ENCODE data around the gene PRKCA.

DNA sequence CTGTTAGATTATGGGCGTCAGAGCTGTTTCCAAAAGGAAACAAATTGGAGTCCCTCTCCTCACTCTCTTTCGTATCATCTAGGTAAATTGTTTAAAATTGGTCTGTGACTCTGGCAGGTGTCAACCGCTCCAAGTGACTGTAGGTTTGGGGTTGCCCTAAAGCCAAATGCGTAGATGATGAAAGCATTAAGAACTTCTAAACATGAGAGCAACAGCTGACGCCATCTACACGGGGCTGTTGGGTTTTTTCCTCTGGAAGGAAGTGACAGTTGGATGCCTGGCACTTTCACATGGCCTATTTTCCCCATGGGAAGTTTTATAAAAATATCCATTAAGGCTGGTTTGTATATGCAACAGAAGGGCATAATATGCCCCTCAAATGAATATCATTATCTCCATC, 316.8 kb downstream of the PRKCA start:
- TF ChIP-seq, protein P1, sequence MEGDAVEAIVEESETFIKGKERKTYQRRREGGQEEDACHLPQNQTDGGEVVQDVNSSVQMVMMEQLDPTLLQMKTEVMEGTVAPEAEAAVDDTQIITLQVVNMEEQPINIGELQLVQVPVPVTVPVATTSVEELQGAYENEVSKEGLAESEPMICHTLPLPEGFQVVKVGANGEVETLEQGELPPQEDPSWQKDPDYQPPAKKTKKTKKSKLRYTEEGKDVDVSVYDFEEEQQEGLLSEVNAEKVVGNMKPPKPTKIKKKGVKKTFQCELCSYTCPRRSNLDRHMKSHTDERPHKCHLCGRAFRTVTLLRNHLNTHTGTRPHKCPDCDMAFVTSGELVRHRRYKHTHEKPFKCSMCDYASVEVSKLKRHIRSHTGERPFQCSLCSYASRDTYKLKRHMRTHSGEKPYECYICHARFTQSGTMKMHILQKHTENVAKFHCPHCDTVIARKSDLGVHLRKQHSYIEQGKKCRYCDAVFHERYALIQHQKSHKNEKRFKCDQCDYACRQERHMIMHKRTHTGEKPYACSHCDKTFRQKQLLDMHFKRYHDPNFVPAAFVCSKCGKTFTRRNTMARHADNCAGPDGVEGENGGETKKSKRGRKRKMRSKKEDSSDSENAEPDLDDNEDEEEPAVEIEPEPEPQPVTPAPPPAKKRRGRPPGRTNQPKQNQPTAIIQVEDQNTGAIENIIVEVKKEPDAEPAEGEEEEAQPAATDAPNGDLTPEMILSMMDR (conservative IDR thresholded peaks at IDR 0.05; ENCODE audit: low read length) = no peak
- no peak for TF ChIP-seq EZH2phosphoT487 (IDR thresholded peaks at IDR 0.05; ENCODE audit: borderline replicate concordance)
